Psoas muscle (tissue), 8 donors: ENCODE measurements around the gene CA9. TPM values are rescaled to one million over a fixed set of nuclear protein-coding genes. Genes with fewer than 3 reads are reported as not detected.

Experiments used
- ATAC-seq, 4 donors: fragments of 200-7000 bp; cut with Tn5 transposase; one replicate each; pipeline ENCODE4 v1.9.1; 2020; ENCODE audit warnings: moderate library complexity in 3 of 4, mild to moderate bottlenecking in 2 of 4
- DNase-seq, 2 donors: peaks; one replicate each; pipeline ENCODE4 v3.0.0-alpha.2; 2020
- H3K27ac ChIP-seq: fragments of 200-600 bp; one replicate; pipeline ENCODE4 v1.8.0; 2022
- H3K27me3 ChIP-seq, 3 donors: fragments of 200-600 bp in 1 of 3; one replicate each; pipeline versions ENCODE4 v1.6.1 to v1.8.0; 2013 to 2022; ENCODE audit warnings: low read length in 2 of 3, mild to moderate bottlenecking in 2 of 3, moderate library complexity in 1 of 3; ENCODE audit not compliant: insufficient read depth in 3 of 3
- H3K36me3 ChIP-seq, 2 donors: fragments of 200-600 bp in 1 of 2; one replicate each; pipeline versions ENCODE4 v1.6.1 to v1.8.0; 2013 to 2022; ENCODE audit warnings: low read depth in 1 of 2, mild to moderate bottlenecking in 1 of 2, moderate library complexity in 1 of 2; ENCODE audit not compliant: insufficient read depth in 1 of 2
- H3K4me1 ChIP-seq: fragments of 200-600 bp; one replicate; pipeline ENCODE4 v1.8.0; 2022
- H3K4me3 ChIP-seq: fragments of 200-600 bp; one replicate; pipeline ENCODE4 v1.8.0; 2022; ENCODE audit warnings: mild to moderate bottlenecking
- H3K9me3 ChIP-seq: fragments of 200-600 bp; one replicate; pipeline ENCODE4 v1.8.0; 2022
- WGBS, 3 donors: extraction: QIAGEN DNeasy Blood & Tissue Kit; methylation state at CpG; one replicate each; pipeline versions ENCODE4 v1.1.6 to v1.1.7; 2013; 5-methylcytosine and 5-hydroxymethylcytosine counted together
- intact Hi-C, 2 donors: fragments of 100-400 bp; cut with DNase I; formaldehyde crosslinking; loops; one replicate each; pipeline versions ENCODE4 v1.11.0 to v1.14.2; 2022
- polyA plus RNA-seq, 3 donors: library from polyadenylated mRNA; stranded (reverse); fragments of 200-250 nt; gene quantifications; one replicate each; pipeline ENCODE4 v1.2.3, GENCODE V29; 2013
- total RNA-seq, 4 donors: library from RNA; stranded (reverse); fragmentation: NEBNext Ultra II Directional in 2 of 4; extraction: Animal tissue kit (Norgen Biotek cat#: 25700) in 2 of 4; gene quantifications; one replicate each; pipeline versions ENCODE4 v1.2.1 to v1.2.4, GENCODE V29; 2021 to 2023
- TF ChIP-seq, protein P1 (sequence below): fragments of 200-600 bp; IDR thresholded peaks from one replicate; pipeline ENCODE4 v1.8.0; 2022; ENCODE audit warnings: antibody characterized with exemption
- donor health status: healthy with polysubstance abuse.
- donor health status: DM: no; HTN: no; CAD: no; lungs with moderate emphysema.
- donor health status: Bipolar disorder and iron deficiency.
- donor health status: healthy.
- donor health status: DM: yes; HTN: yes; CAD: no.
- donor health status: DM: no; HTN: no; CAD: no.
- donor health status: DM: no; HTN: no; CAD: no.
- donor health status: DM: yes; HTN: yes; CAD: no.

Gene CA9
- total and polyA plus RNA-seq, 7 donors: 0.03 to 0.49 (median 0.05) TPM; not detected in 4

DNA sequence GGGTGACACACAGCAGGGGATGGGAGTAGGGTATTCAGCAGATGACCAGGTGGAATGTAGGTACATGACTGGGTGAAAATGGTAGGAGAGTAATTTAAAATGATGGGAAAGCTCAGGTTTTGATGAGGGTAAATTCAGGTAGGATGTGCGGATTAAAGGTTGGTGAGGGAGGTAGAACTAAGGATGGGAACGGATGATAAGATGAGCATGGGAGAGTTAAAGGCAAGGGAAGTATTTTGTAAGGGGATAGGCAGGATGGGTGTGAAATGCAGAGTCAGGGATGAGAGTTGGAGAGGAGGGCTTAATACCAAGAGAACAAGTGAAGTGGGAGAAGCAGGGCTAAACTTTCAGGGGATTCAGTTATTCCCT lies 56.7 kb downstream of the CA9 start:
- Histone ChIP-seq H3K36me3 (peaks cover 0 to 34% of the 10 kb centered on the region in 2 donors), H3K4me3 (peak overlapping the region; percentile 82), H3K9me3 (no peaks in the 10 kb centered on the region), H3K27ac (peak overlapping the region; percentile 98), H3K4me1 (peaks cover 56% of the 10 kb centered on the region), H3K27me3 (no peaks in the 10 kb centered on the region)
- no peak for DNase-seq
- WGBS, 3 donors: 70 to 85% (median 73%) methylated on average over 2 of the region's 2 CpGs
- intact Hi-C loops: loop anchor here (2.0 kb wide), 1 partner anchor 72 kb away; the partner anchor contains the start of genes CCDC107 (in 2 of the 2) and RMRP (in 2 of the 2)
- TF ChIP-seq, protein P1, sequence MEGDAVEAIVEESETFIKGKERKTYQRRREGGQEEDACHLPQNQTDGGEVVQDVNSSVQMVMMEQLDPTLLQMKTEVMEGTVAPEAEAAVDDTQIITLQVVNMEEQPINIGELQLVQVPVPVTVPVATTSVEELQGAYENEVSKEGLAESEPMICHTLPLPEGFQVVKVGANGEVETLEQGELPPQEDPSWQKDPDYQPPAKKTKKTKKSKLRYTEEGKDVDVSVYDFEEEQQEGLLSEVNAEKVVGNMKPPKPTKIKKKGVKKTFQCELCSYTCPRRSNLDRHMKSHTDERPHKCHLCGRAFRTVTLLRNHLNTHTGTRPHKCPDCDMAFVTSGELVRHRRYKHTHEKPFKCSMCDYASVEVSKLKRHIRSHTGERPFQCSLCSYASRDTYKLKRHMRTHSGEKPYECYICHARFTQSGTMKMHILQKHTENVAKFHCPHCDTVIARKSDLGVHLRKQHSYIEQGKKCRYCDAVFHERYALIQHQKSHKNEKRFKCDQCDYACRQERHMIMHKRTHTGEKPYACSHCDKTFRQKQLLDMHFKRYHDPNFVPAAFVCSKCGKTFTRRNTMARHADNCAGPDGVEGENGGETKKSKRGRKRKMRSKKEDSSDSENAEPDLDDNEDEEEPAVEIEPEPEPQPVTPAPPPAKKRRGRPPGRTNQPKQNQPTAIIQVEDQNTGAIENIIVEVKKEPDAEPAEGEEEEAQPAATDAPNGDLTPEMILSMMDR: no peak
- no peak for ATAC-seq

Other genes starting within 250 kb of the CA9 start
- 100 to 1,000 TPM in 1 of 4 donors, 10 to 100 TPM in 3; 34.4 to 101 (median 72.1) TPM for gene RUSC2, start 183.8 kb upstream of the CA9 start, total RNA-seq
- gene RUSC2, start 183.8 kb upstream of the CA9 start, polyA plus RNA-seq: 10 to 100 TPM; 37.1 to 53.9 (median 45.7) TPM
- gene TESK1, start 68.7 kb upstream of the CA9 start, total RNA-seq: 10 to 100 TPM; 44.4 to 81.0 (median 56.8) TPM
- 10 to 100 TPM; 59.4 to 73.6 (median 70.7) TPM for gene TESK1, start 68.7 kb upstream of the CA9 start, polyA plus RNA-seq
- gene CD72, start 55.5 kb upstream of the CA9 start, total RNA-seq: under 1 TPM; 0.57 to 0.71 (median 0.64) TPM
- gene CD72, start 55.5 kb upstream of the CA9 start, polyA plus RNA-seq: 1 to 10 TPM in 1 of 3 donors, under 1 TPM in 2; 0.46 to 1.2 (median 0.68) TPM
- under 1 TPM; 0.23 to 0.34 (median 0.28) TPM for gene SIT1, start 23.0 kb upstream of the CA9 start, total RNA-seq
- gene SIT1, start 23.0 kb upstream of the CA9 start, polyA plus RNA-seq: under 1 TPM in 2 of 3 donors, not detected in 1; 0.08 to 0.10 TPM
- gene RMRP, start 15.9 kb upstream of the CA9 start, total RNA-seq: over 10,000 TPM in 1 of 4 donors, 1,000 to 10,000 TPM in 3; 3,787 to 10,280 (median 6,744) TPM
- 10 to 100 TPM in 1 of 3 donors, not detected in 2; 26.8 TPM for gene RMRP, start 15.9 kb upstream of the CA9 start, polyA plus RNA-seq
- gene CCDC107, start 15.6 kb upstream of the CA9 start, total RNA-seq: 10 to 100 TPM; 15.4 to 39.4 (median 27.5) TPM
- gene CCDC107, start 15.6 kb upstream of the CA9 start, polyA plus RNA-seq: 10 to 100 TPM; 21.5 to 49.4 (median 36.3) TPM
- gene ARHGEF39, start 8.7 kb upstream of the CA9 start, total RNA-seq: under 1 TPM in 3 of 4 donors, not detected in 1; 0.07 to 0.21 (median 0.10) TPM
- gene ARHGEF39, start 8.7 kb upstream of the CA9 start, polyA plus RNA-seq: under 1 TPM; 0.20 to 0.79 (median 0.29) TPM
- over 10,000 TPM in 1 of 4 donors, 1,000 to 10,000 TPM in 3; 6,047 to 11,456 (median 7,939) TPM for gene TPM2, start 16.0 kb downstream of the CA9 start, total RNA-seq
- over 10,000 TPM in 2 of 3 donors, 1,000 to 10,000 TPM in 1; 6,654 to 16,334 (median 13,470) TPM for gene TPM2, start 16.0 kb downstream of the CA9 start, polyA plus RNA-seq
- gene TLN1, start 58.3 kb downstream of the CA9 start, total RNA-seq: 100 to 1,000 TPM; 146 to 212 (median 152) TPM
- 100 to 1,000 TPM in 1 of 3 donors, 10 to 100 TPM in 2; 88.2 to 320 (median 96.5) TPM for gene TLN1, start 58.3 kb downstream of the CA9 start, polyA plus RNA-seq
- gene CREB3, start 58.7 kb downstream of the CA9 start, total RNA-seq: 10 to 100 TPM; 16.1 to 22.4 (median 20.5) TPM
- 10 to 100 TPM; 20.9 to 55.1 (median 27.8) TPM for gene CREB3, start 58.7 kb downstream of the CA9 start, polyA plus RNA-seq
- 10 to 100 TPM; 36.1 to 83.6 (median 50.1) TPM for gene GBA2, start 75.3 kb downstream of the CA9 start, total RNA-seq
- gene GBA2, start 75.3 kb downstream of the CA9 start, polyA plus RNA-seq: 100 to 1,000 TPM in 1 of 3 donors, 10 to 100 TPM in 2; 47.0 to 107 (median 47.4) TPM
- gene RGP1, start 75.4 kb downstream of the CA9 start, total RNA-seq: 10 to 100 TPM; 32.3 to 51.0 (median 37.4) TPM
- 10 to 100 TPM; 10.7 to 34.6 (median 24.0) TPM for gene RGP1, start 75.4 kb downstream of the CA9 start, polyA plus RNA-seq
- not detected for gene MSMP, start 80.3 kb downstream of the CA9 start, total RNA-seq
- gene MSMP, start 80.3 kb downstream of the CA9 start, polyA plus RNA-seq: 1 to 10 TPM in 1 of 3 donors, under 1 TPM in 1, not detected in 1; 0.16 to 1.2 TPM
- 10 to 100 TPM; 14.7 to 28.4 (median 18.3) TPM for gene NPR2, start 117.7 kb downstream of the CA9 start, total RNA-seq
- gene NPR2, start 117.7 kb downstream of the CA9 start, polyA plus RNA-seq: 10 to 100 TPM in 1 of 3 donors, 1 to 10 TPM in 2; 8.7 to 27.2 (median 9.2) TPM
- 1 to 10 TPM in 1 of 4 donors, under 1 TPM in 3; 0.39 to 1.3 (median 0.94) TPM for gene SPAG8, start 138.3 kb downstream of the CA9 start, total RNA-seq
- 1 to 10 TPM in 1 of 3 donors, under 1 TPM in 2; 0.25 to 1.2 (median 0.56) TPM for gene SPAG8, start 138.3 kb downstream of the CA9 start, polyA plus RNA-seq
- gene HINT2, start 141.1 kb downstream of the CA9 start, total RNA-seq: 10 to 100 TPM; 36.5 to 53.9 (median 42.3) TPM
- 10 to 100 TPM; 43.8 to 64.7 (median 48.1) TPM for gene HINT2, start 141.1 kb downstream of the CA9 start, polyA plus RNA-seq
- not detected for gene FAM221B, start 154.8 kb downstream of the CA9 start, total RNA-seq
- gene FAM221B, start 154.8 kb downstream of the CA9 start, polyA plus RNA-seq: not detected
- 10 to 100 TPM in 2 of 4 donors, 1 to 10 TPM in 2; 8.9 to 18.5 (median 11.6) TPM for gene TMEM8B, start 155.3 kb downstream of the CA9 start, total RNA-seq
- gene TMEM8B, start 155.3 kb downstream of the CA9 start, polyA plus RNA-seq: 1 to 10 TPM; 2.8 to 5.9 (median 3.9) TPM
- not detected for gene OR13J1, start 196.5 kb downstream of the CA9 start, total RNA-seq
- not detected for gene OR13J1, start 196.5 kb downstream of the CA9 start, polyA plus RNA-seq
- 1 to 10 TPM in 3 of 4 donors, under 1 TPM in 1; 0.95 to 4.9 (median 3.0) TPM for gene HRCT1, start 232.3 kb downstream of the CA9 start, total RNA-seq
- 1 to 10 TPM in 2 of 3 donors, under 1 TPM in 1; 0.59 to 5.4 (median 1.6) TPM for gene HRCT1, start 232.3 kb downstream of the CA9 start, polyA plus RNA-seq
- gene SPAAR, start 235.6 kb downstream of the CA9 start, total RNA-seq: 1 to 10 TPM; 2.5 to 4.6 (median 4.0) TPM
- 1 to 10 TPM; 3.2 to 3.9 (median 3.6) TPM for gene SPAAR, start 235.6 kb downstream of the CA9 start, polyA plus RNA-seq